Tibial nerve (tissue), 4 donors: ENCODE data around the gene PIK3R1.
A peak's percentile ranks its signal among the peaks of the same experiment; 100 is the strongest.

Experiments
- CTCF ChIP-seq, 5 experiments: fragments of 200-600 bp in 3 of 5; fragments of 450-650 bp in 2 of 5; sonication (generic) in 3 of 5; IDR thresholded peaks; one replicate each; pipeline ENCODE4 v1.5.1; 2016 to 2019; ENCODE audit warnings: antibody characterized with exemption in 5 of 5, mild to moderate bottlenecking in 3 of 5, moderate library complexity in 2 of 5
- EP300 ChIP-seq, 2 donors: sonication (generic); formaldehyde crosslinking; IDR thresholded peaks; one replicate each; pipeline ENCODE4 v1.6.1; 2017; ENCODE audit warnings: antibody characterized with exemption in 2 of 2, mild to moderate bottlenecking in 1 of 2

- peak in 1 of 2 donors; percentile 6 for TF ChIP-seq EP300 (IDR thresholded peaks at IDR 0.05)
- no peak for TF ChIP-seq CTCF (IDR thresholded peaks at IDR 0.05)
These were observed 59.5 kb downstream of the PIK3R1 start for GRCh38 chr5:68274847-68275651.
